GM19395 (cell line): ENCODE data around the gene SNAPC4.
A peak's percentile ranks its signal among the peaks of the same experiment; 100 is the strongest.

Source experiments
- ATAC-seq: cut with Tn5 transposase; IDR thresholded peaks from one replicate; pipeline ENCODE4 v1.9.1; 2021; ENCODE audit warnings: mild to moderate bottlenecking, moderate library complexity; ENCODE audit not compliant: unreplicated experiment

Gene SNAPC4

GRCh38 chr9:136372561-136373299 lies 27.2 kb downstream of the SNAPC4 start:
- ATAC-seq = no peak

- ATAC-seq = no peak
Measured at GRCh38 chr9:136372006-136372405, 28.0 kb downstream of the SNAPC4 start.

- ATAC-seq = no peak
Measured at GRCh38 chr9:136371533-136371880, 28.5 kb downstream of the SNAPC4 start.

- no peak for ATAC-seq
Measured at GRCh38 chr9:136370687-136371532, 29.1 kb downstream of the SNAPC4 start.

GRCh38 chr9:136370037-136370436 lies 29.9 kb downstream of the SNAPC4 start:
- ATAC-seq = no peak

- ATAC-seq = no peak
Measured at GRCh38 chr9:136368190-136368589, 31.8 kb downstream of the SNAPC4 start.

GRCh38 chr9:136367296-136368145 lies 32.4 kb downstream of the SNAPC4 start:
- no peak for ATAC-seq

- ATAC-seq = no peak
Measured at GRCh38 chr9:136366826-136367225, 33.1 kb downstream of the SNAPC4 start.

- no peak for ATAC-seq
Measured at GRCh38 chr9:136365775-136366222, 34.2 kb downstream of the SNAPC4 start.

GRCh38 chr9:136364942-136365774 lies 34.8 kb downstream of the SNAPC4 start:
- ATAC-seq = no peak

GRCh38 chr9:136363949-136364748 lies 35.8 kb downstream of the SNAPC4 start:
- no peak for ATAC-seq

GRCh38 chr9:136363106-136363948 lies 36.6 kb downstream of the SNAPC4 start, which contains the start of gene DNLZ:
TSS of gene DNLZ (minus strand) at chr9:136363744. CDS start at chr9:136363714, 30 bp downstream.
- peak; percentile 74 for ATAC-seq

GRCh38 chr9:136362450-136362784 lies 37.6 kb downstream of the SNAPC4 start:
- ATAC-seq = no peak

- ATAC-seq = no peak
Measured at GRCh38 chr9:136361754-136362449, 38.1 kb downstream of the SNAPC4 start.

GRCh38 chr9:136361047-136361753 lies 38.8 kb downstream of the SNAPC4 start:
- ATAC-seq = no peak

- no peak for ATAC-seq
Measured at GRCh38 chr9:136359774-136360718, 39.9 kb downstream of the SNAPC4 start.
